ENCODE data around the gene ASB15.

ASB15 gene

DNA sequence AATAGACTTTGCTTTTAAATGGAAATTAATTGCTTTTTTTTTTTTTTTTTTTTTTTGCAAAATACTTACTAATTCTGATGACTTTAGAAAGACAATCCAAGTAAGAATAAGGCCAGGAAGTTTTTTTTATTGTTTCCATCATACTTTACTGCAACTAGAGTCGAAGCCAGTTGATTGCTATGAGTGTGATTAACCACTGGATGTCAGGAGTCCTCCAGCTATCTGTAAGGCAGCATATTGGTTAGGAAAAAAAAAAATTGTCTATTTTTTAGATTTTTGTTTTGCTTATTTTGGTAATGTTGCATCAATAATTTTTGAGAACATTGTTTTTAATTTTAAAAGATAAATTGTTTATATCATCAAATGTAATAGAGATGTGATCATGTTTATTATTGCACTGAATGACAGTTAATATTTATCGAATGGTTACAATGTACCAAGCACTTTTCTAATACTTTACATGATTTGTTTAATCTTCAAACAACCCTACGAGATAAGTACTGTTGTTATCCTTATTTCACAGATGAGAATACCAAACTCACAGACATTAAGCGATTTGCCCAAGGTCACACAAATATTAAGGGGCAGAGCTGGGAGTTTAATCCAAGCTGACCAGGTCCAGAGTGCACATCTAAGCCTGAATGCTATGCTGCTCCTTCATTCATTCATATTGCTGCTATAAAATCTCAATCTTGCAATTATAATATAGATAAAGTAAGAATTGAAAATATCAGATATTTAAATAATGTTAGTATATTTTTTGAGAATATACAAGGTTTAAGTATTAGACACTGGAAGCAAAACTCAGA, 34.1 kb downstream of the ASB15 start:
- no peak for DNase-seq

DNA sequence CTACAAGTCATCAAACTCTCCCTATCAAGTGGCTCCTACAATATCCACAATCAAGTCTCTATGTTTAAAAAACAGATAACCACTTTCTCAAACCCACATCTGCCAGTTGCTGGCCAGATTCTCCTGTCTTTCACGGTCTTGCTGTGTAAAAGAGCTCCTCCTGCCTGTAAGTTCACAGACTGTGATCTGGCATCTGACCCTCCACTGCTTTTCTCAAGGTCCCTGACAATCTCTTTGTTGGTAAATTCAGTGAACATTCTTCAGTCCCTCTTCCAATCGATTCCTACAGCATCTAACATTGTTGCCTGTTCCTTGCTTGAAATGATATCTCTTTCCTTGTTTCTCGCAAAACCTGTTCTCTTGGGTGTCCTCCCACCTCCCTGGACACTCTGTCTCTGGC, 35.6 kb downstream of the ASB15 start:
- no peak for DNase-seq

DNA sequence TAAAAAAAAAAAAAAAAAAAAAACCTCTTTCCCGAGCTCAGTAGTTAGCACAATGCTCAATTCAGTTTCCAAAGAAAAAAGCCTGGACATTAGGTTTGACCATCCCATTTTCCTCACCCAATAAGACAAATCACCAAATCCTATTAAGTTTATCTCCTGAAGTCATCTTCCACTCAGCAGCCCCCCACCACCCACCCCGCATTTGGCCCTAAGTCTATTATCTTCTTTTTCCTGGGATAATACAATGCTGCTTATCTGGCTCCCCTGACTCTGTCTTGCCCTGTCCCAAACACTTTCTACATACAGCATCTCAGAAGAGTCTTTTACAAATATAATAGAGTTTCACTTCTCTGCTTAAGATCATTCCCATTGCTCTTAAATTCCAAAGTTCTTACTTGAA, 36.3 kb downstream of the ASB15 start:
- no peak for DNase-seq

DNA sequence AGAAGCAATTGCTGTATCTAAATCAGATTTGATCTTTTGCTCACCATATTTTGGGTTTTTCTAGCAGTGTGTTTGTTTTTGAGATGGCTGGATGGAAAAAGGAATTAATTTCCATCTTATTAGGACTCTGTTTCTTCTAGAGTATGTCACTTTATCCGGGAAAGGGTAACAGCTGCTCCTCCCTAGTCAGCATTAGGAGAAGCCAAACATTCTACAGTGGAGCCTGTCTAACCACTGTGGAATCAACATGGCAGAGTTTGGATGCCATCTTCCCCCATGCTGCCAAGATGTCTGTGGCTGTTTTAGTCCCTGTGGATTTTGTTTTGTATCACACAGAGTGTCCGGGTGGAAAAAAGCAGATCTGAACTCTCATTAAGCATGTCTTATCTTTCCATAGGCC, 38.0 kb downstream of the ASB15 start:
- DNase-seq: no peak

DNA sequence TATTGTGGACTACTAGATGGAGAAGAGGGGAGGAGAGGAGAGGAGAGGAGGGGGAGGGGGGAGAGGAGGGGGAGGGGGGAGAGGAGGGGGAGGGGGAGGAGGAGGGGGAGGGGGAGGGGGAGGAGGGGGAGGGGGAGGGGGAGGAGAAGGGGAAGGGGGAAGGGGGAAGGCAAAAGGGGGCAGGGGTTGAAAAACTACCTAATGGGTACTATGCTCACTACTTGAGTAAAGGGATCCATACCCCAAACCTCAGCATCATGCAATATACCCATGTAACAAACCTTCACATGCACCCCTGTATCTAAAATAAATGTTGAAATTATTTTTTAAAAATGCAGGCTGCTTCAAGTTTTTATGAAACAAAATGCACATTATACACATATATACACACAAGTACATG, 39.0 kb downstream of the ASB15 start:
- no peak for DNase-seq

DNA sequence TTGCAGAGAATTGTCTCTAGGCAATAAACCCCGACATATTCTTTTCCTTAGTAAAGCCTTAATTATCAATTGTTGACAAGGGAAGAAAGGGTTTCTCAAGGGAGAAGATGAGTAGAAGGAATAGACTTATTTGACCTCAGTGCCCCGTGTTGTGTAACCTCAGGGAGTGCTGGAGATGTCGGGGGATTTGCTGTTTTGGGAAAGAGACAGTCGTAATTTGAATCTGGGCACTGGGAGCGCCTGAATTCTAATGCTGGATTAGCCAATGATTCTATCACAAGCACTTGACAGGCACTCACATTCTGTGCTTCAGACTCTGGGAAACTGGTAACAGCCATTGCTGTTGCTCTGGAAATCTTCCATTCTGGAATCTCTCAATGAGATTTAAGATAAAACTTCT, 40.3 kb downstream of the ASB15 start:
- DNase-seq: no peak

DNA sequence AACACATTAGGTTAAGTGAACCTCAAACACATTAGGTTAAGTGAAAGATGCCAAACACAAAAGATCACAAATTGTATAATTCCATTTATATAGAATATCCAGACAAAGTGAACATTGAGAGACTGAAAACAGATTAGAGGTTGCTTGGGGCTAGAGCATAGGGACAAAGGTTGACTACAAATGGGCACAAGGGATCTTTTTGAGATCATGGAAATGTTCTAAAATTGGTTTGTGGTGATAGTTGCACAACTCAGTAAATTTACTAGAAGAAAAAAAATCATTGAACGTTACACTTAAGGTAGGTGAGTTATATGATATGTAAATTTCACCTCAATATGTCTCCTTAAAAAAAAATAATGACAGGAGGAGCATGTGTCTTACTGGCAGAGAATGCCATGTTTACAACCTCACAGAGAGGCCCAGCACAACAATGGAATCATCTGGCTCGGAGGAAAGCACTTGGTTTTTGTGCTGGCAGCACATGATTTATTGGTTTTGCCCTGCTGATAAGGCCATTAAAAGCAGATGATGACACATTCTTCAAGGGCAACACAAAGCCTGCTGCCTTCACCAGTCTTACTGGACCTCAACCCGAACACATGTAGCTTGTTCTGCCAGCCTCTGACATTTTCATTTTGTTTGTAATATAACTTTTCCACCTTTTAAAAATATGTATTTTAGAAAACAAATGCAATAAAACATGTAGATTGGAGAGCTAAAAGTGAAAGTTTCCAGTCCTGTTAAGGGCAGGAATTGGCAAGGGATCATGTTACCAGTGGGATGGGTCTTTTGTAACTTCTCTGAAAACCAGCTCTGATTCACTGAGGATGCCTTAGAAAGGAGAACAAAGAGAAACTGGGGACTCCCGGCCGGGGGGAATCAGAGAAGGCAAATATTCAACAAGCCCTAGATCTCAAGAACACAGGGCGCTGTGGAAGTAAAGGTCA, 42.1 kb downstream of the ASB15 start:
- no peak for DNase-seq

DNA sequence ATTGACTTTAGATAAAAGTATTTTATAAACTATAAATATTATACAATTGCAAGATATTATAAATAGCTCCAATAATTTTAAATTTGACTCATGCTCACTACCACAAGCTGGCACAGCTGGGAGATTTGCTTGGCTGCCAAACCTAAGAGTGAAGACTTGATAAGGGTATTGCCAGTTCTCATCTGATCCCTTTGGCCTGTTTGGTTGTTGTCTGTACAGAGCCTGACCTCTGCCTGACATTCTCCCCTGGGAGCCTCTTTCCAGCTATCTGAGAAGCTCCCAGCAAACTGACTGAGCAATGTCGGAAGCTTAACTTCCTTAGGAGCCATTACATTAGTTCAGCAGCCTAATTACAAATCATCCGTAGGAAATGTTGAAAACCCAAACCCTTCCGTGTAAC, 43.9 kb downstream of the ASB15 start:
- DNase-seq: no peak

DNA sequence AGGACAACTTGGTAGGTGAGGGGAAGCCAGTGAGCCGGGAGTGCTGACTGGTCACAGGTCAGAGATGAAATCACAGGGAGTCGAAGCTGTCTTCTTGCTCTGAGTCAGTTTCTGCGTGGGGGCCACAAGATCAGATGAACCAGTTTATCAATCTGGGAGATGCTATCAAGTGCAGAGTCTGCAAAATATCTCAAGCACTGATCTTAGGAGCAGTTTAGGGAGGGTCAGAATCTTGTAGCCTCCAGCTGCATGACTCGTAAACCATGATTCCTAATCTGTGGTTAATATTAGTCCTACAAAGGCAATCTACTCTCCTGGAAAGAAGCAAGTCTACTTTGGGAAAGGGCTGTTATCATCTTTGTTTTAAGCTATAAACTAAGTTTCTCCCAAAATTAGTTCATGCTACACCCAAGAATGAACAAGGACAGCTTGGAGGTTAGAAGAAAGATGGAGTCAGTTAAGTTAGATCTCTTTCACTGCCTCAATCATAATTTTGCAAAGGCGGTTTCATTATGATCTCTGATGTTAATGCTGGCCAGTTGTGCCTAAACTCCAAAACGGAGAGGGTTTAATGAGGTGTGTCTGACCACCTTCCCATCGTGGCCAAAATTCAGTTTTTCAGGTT, 45.6 kb downstream of the ASB15 start:
- no peak for DNase-seq

DNA sequence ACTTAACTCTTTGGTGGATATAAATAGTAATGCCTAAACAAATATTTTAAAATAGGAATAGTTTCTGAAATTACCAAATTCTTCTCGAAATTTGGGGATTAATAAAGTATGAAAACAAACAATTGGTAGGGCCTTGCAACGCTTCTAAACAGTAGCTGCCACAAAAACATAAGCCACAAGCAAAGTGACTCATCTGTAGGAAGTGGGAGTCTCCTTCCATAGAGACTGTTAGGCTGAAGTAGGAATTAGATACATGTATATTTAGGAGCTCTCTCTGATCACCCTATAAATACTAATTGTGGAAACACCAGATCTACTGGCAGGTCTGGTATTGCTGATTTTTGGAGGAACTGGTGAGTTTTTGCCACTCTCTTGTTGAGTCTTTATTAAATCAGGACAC, 48.3 kb downstream of the ASB15 start:
- no peak for DNase-seq

DNA sequence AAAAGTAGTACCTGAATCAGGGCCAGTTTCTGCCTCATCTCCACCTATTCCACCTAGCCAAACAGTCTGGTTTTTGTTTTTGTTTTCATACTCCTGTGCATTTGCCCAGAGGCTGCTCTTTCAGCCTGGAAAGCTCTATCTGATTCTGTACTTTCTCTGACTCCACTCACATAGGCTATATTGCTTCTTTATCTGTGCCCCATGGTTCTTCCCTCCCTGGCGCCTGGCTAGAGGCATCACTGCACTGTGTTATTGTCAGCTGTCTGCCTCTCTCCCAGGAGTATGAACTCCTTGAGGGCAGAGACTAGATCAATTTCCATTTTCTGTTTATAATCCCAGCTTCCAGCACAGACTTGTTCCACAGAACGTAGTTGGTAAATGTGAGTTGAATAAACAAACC, 49.0 kb downstream of the ASB15 start:
- no peak for DNase-seq

DNA sequence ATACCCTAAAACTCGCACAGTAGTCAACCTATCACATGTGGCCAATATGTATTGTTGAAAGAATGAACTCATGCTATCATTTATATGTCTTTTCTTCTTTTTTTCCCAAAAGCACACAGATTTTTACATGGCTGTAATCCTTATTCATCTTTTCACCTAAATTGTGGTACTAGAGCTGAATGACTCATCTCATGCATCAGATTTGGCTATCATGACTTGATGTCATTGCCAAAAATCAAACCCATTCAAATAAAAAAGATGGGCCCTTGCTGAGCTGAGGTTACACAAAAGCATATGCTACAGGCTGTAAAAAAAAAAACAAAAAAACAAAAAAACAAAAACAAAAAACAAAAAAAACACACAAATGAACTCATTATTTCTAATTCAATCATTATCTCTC, 50.8 kb downstream of the ASB15 start:
- DNase-seq: no peak

DNA sequence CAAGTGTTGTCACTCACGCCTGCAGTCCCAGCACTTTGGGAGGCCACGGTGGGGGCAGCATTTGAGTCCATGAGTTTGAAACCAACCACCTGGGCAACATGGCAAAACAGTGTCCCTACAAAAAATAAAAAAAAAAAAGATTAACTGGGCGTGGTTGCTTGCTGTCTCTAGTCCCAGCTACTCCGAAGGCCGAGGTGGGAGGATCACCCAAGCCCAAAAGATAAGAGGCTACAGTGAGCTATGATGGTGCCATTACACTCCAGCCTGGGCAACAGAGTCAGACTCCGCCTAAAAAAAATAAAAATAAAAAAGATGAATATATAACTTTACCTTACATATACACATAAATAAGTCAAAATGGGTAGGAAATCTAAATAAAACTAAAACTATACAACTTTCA, 51.5 kb downstream of the ASB15 start:
- DNase-seq: no peak

DNA sequence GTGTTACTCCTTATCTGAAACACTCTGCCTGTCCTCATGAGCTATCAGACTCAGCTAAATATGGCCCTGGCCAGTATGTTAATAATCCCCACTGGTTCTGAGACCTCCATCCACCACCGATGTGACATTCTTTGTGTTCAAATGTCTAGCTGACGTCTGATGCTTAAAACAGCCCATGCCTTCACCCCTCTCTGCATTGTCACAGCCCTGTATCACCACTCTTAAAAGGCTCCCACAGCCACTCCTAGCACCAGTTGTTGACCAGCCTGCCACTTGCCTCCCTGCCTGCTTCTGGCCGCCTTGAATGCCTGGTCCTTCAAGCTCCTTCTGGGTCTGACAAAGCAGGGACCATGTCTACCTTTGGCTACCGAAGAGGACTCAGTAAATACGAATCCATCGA, 54.0 kb downstream of the ASB15 start, which contains the start of gene LMOD2:
TSS of gene LMOD2 (plus strand) at position 253 of the 400 bp plus-strand sequence. CDS start at position 351, 98 bp downstream.
- DNase-seq: no peak

DNA sequence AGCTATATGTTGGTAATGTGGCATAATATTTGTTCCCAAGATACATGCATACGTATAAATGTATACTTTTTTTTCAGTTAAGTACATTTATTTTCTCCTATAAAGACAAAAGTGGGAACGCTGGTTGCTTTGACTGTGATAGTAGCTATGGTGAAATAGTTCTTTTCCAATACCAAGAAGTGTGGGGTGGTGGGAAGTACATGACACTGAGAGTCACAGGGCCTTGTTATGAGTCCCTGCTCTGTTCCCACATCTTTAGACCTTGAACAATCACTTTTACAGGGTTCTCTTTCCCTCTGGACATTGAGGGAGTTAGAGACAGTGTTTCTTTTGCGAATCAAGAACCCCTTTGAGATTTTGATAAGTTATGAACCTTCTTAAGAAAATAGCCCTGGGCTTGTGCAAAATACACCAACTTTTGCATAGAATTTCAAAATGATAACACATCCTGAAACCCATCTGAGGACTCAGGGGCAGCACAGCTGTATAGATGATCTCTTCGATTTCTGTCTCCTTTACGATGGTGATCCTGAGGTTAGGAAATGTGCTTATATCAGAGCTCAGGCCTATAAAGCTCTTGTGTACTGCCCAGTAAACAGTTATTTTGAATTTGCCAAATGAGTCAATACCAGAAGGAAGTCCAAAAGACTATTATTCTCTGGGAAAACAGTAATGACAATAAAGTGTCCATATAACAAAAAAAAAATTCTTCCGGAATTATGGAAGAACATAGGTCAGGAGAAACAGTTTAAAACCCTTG, 55.1 kb downstream of the ASB15 start:
- no peak for DNase-seq

DNA sequence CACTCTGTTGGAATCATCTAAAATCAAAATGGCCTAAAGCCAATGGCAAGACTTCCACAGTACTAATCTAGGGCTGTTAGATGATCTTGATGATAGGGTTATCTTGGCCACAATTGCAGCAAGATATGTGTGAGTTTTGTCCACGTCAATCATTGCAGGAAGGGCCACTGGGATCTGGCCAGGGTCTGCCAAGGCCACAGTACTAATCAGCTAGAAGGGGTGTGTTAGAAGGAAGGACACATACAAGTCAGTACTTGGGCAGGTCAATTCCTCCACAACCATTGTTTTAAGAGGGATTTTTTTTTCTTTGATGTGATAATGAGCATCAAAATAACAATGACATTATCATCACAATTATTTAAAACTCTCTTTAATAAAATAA, 55.7 kb downstream of the ASB15 start:
- DNase-seq: no peak

DNA sequence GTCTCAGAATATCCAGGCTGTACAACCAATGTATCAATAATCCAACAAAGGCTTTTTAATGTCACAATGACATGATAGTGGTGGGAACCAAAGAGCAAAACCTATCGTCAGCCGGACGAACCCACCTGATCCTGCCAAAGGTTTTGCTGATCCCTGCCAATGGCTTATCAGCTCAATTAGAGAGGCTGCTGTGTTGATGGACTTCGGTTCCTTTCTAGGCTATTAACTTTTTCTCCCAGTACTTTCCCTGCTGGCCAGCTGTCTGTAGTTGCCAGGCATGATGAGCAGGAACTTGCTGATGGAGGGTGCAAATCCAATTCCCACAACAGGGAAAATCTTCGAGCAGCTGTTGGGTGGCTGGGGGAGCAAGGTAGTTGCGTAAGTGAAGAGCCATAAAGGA, 56.4 kb downstream of the ASB15 start:
- no peak for DNase-seq

DNA sequence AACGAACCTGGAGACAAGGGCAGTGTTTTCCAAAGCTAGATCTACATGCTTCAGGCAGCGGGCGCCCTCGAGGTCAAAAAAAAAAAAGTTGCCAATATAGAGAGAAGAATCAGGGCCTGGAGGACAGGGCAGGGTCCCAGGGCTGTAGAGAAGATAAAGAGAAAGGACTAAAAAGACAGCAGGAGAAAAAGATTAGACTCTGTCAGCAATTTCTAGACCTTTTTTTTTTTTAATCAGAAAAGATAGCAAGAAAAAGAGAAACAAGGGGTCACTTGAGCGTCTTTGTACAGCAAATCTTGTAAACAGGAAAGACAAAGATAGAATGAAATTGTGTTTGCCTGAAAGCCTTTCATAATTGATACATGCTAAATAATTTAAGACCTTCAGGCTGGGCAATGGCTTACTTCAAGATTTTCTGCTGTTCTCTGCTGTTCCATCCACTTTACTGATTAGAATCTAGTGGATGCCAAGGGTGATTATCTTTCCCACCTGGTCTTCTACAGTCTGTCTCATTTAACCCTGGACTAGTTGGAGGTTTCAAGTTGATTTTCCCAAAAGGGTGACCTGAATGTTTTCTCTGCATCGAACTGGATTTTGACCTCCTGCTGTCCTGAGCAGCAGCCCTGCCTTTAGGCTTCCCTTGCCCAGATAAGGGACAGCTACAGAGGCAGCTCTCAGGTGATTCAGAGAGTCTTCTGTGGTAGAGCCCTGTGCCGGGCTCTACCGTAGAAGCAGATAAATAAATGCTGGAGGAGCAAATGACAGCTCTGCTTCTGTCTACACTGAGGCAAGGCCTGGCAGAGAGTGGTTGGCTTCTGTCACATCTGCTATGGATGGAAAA, 59.1 kb downstream of the ASB15 start:
- no peak for DNase-seq

DNA sequence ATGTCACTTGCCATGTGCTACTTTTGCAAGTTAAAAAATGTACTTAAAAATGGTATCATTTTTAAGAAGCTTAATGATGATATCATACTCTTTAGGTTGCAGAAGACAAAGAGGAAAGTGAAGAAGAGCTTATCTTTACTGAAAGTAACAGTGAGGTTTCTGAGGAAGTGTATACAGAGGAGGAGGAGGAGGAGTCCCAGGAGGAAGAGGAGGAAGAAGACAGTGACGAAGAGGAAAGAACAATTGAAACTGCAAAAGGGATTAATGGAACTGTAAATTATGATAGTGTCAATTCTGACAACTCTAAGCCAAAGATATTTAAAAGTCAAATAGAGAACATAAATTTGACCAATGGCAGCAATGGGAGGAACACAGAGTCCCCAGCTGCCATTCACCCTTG, 60.1 kb downstream of the ASB15 start:
- no peak for DNase-seq

DNA sequence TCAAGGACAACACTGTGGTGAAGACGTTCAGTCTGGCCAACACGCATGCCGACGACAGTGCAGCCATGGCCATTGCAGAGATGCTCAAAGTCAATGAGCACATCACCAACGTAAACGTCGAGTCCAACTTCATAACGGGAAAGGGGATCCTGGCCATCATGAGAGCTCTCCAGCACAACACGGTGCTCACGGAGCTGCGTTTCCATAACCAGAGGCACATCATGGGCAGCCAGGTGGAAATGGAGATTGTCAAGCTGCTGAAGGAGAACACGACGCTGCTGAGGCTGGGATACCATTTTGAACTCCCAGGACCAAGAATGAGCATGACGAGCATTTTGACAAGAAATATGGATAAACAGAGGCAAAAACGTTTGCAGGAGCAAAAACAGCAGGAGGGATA, 60.7 kb downstream of the ASB15 start:
- no peak for DNase-seq
